WI38 (cell line): ENCODE results near the gene GRIA1.
A peak's percentile ranks its signal among the peaks of the same experiment; 100 is the strongest.

Experiments used
- H3K4me3 ChIP-seq: 2 replicates; pipeline ENCODE4 v1.5.1; 2011; ENCODE audit warnings: low read depth, mild to moderate bottlenecking, control low read depth, low read length
- TF ChIP-seq, protein P1 (sequence below): IDR thresholded peaks from 2 replicates; pipeline ENCODE4 v1.5.1; 2012; ENCODE audit warnings: low read depth, mild to moderate bottlenecking, control low read depth, low read length

Gene GRIA1

DNA sequence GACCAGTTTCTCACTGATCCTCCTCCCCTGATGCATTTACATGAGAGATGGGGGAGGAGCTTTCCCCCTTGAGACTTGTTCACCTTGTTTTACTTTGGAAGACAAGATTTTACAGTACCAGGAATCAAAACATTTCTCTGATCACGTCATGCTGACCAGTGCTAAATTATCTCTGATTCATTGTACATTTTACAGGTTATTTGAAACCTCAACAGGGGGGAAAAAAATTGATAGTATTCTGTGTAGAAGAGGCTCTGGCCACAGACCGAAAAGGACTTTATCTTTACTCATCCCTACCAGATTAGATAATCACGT, 133.9 kb downstream of the GRIA1 start:
- TF ChIP-seq, protein P1, sequence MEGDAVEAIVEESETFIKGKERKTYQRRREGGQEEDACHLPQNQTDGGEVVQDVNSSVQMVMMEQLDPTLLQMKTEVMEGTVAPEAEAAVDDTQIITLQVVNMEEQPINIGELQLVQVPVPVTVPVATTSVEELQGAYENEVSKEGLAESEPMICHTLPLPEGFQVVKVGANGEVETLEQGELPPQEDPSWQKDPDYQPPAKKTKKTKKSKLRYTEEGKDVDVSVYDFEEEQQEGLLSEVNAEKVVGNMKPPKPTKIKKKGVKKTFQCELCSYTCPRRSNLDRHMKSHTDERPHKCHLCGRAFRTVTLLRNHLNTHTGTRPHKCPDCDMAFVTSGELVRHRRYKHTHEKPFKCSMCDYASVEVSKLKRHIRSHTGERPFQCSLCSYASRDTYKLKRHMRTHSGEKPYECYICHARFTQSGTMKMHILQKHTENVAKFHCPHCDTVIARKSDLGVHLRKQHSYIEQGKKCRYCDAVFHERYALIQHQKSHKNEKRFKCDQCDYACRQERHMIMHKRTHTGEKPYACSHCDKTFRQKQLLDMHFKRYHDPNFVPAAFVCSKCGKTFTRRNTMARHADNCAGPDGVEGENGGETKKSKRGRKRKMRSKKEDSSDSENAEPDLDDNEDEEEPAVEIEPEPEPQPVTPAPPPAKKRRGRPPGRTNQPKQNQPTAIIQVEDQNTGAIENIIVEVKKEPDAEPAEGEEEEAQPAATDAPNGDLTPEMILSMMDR: no peak
- H3K4me3 ChIP-seq: no peak overlapping the region

DNA sequence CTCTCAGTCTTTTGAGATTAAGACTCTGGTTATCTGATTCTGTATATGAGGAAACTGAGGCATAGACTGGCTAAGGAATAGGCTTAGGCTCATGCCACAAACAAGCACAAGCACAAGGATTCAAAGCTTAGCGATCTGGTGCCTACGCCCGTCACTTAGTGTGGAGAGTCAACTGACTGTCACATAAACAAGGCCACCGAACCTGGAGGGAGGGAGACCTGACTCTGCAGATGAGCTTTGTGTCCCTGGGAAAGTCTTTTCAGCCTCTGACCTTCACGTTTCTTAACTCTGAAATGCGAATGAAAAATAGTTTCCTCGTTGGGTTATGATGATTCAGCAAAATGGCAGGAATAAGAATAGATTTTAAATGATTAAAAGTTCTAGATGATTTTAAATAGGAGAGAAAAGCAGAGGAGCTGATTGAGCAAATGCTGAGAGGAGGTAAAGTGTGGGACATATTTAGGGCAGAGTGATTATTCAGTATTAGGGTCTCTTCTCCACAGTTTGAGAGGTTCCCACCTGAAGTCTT, 135.4 kb downstream of the GRIA1 start:
- no peak overlapping the region for H3K4me3 ChIP-seq

DNA sequence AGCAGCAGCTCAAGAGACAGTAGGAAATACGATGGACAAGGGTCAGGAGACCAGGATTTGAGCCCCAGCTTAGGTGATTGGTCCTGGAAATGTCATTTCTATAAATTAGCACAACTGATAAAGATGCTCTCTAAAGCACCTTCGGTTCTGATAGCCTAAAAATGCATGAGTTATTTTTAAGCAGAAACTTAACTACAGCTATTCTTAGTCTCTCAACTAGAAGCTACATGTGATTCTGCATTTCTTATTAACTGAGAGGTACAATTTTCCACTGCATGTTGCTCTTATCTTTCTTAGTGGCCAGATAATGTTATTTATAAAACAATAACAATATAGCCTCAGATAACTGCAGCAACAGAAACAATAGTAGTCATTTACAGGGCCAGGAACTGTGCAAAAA, 136.4 kb downstream of the GRIA1 start:
- H3K4me3 ChIP-seq: no peak overlapping the region
- TF ChIP-seq, protein P1: no peak

More for the DNA sequence above, 135.4 kb downstream of the GRIA1 start:
- TF ChIP-seq, protein P1: no peak

DNA sequence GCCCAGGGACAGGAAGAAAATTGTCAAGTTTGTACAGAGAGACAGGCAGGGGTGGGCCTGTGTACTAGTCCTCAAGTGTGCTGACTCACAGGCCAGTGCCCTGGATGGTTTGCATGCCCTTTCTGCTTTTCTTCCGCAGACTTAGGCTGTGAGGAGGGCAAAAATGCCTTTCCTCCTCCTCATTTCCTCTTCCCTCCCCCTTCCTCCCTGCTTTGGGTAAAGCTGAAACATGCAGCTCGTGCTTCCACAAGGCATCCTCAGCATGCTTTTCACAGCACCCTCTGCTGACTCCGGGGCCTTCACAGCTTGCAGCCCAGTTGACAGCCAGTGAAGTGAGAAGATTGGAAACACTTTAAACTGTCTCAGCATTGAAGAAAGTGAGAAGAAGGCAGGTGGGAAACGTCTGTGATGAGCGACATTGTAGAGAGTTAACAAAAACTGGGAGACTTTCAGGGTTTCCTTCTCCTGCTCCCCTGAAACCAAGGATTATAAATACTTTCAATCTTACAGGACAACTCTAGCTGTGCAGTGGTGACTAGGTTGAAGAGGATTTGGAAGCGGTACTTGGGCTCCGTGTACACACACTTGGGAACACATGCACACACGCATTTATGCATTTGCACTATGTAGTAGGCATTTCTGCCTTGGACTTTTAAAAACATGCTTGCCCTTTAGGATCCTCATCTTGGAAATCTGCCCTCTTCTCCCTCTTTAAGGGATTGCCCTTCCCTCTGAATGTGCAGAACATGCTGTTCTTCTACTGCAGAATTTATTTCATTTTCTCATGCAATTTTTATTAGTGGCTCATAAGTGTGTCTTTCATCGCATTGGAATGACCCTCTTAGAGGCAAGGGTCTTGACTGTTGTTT, 138.8 kb downstream of the GRIA1 start:
- H3K4me3 ChIP-seq: no peak overlapping the region
- TF ChIP-seq, protein P1: peak; percentile 57

DNA sequence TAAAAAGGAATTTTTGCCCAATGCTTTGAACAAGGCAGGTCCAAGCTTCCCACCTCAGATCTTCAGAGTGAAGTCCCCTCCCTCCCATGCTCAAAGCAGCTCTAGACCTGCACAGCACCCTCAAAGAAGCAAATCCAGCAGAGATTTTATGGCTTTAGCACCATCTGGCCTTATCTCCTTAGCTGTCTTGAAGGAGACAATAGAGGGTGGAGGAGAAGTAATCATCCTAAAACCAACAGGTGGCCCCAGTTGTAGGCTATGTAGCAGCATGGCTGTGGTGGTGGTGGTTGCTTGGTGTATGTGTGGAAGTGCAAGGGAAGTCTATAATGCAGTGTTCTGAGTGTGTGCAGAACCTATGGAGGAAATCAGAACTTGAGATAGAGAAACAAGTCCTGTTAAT, 140.1 kb downstream of the GRIA1 start:
- TF ChIP-seq, protein P1: no peak
- no peak overlapping the region for H3K4me3 ChIP-seq

DNA sequence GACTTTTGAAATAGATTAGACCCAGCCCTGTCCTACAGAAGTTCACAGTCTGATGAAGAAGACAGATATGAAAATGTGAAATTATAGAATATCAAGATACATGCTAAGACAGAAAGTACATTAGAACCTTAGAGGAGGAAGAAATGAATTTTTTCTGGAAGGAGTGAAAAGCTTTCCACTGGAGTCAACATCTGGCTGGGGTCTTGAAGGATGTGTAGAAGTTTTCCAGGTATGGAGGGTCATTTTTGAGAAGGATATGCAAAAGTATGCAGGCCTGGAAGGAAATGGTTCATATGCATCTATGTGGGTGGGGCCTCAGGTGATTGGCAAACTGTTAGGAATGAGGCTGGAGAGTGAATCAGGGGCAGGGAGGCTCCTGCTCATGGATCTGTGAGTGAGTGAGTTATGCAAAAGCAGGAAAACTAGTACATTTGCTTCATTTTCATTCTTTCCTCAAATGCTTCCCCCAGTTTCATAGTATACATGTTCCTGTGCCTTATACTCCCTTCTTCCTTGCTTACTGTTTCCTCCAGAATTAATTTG, 142.3 kb downstream of the GRIA1 start:
- no peak overlapping the region for H3K4me3 ChIP-seq
- TF ChIP-seq, protein P1: no peak

DNA sequence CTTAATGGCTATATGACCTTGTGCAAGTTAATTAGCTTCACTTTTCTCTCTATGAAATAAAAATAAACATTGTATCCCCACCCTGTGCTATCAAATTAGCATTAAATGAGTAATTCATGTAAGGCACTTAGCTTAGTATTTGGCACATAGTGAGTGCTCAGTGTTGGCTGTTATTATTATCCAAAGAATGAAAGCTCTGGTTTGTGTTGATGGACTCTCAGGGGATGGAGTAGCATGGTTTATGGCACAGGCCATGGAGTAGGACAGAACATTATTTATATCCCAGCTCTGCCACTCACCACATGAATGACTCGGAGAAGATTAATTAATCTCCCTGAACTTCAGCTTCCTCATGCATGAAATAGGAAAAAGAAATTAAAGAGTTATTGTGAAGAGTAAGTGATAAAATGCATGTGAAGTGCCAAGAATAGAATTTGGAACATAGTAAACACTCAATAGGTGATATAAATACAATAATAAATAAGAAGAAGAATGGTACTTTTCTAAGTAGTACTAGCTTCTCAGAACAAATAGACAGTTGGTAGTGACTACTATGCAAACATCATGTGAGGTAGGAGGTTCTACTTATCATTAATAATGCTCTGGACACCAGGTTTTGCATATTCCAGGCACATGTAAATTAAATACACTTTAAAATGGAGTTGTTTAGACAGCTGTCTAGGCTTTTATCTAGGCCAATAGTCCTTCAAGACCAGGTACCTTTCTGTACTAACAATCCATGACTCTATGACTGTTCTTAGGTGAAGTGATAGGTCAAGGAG, 146.4 kb downstream of the GRIA1 start:
- no peak overlapping the region for H3K4me3 ChIP-seq
- TF ChIP-seq, protein P1: no peak
